ENCODE data around the gene ACACA. TPM values are rescaled to one million over a fixed set of nuclear protein-coding genes. Genes with fewer than 3 reads are reported as not detected.

Gene ACACA
- total and polyA plus RNA-seq, 12 donors = 18.2 to 112 (median 70.4) TPM

DNA sequence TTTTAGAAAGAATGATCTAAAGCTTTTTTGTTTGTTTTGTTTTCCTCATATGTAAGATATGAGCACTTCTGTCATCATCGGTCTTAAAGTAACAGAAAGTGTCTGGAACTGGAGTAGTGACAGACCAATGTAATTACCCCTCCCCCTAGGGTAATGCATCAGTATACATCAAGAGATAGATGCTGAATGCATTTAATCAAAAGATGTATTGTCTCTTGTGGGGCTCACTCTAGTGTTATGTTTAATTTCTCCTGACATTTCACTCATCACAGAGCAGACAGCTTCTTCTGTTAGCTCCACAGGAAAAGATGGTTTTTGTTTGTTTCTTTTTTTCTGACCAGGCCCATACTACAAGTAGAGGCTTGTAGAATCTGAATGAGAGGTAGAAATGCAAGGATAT, 199.5 kb downstream of the ACACA start:
- no peaks in the 10 kb centered on the region for H3K9me3 ChIP-seq (replicated peaks in 1 of 3)
- intact Hi-C loops (cut with DNase I) = no loop called here
- DNase-seq = no peak
- no peaks in the 10 kb centered on the region for H3K27me3 ChIP-seq
- WGBS, 4 donors = 80 to 97% (median 86%) methylated on average over 1 of the region's 1 CpG
- no peak overlapping the region for H3K27ac ChIP-seq
- no peaks in the 10 kb centered on the region for H3K4me1 ChIP-seq (replicated peaks in 1 of 2)
- H3K4me3 ChIP-seq = no peak overlapping the region
- H3K36me3 ChIP-seq (replicated peaks in 1 of 2) = peaks cover 0 to 12% of the 10 kb centered on the region in 2 donors
- no peak for TF ChIP-seq POLR2A (IDR thresholded peaks at IDR 0.05)
- TF ChIP-seq, protein P1, sequence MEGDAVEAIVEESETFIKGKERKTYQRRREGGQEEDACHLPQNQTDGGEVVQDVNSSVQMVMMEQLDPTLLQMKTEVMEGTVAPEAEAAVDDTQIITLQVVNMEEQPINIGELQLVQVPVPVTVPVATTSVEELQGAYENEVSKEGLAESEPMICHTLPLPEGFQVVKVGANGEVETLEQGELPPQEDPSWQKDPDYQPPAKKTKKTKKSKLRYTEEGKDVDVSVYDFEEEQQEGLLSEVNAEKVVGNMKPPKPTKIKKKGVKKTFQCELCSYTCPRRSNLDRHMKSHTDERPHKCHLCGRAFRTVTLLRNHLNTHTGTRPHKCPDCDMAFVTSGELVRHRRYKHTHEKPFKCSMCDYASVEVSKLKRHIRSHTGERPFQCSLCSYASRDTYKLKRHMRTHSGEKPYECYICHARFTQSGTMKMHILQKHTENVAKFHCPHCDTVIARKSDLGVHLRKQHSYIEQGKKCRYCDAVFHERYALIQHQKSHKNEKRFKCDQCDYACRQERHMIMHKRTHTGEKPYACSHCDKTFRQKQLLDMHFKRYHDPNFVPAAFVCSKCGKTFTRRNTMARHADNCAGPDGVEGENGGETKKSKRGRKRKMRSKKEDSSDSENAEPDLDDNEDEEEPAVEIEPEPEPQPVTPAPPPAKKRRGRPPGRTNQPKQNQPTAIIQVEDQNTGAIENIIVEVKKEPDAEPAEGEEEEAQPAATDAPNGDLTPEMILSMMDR (IDR thresholded peaks at IDR 0.05) = no peak

DNA sequence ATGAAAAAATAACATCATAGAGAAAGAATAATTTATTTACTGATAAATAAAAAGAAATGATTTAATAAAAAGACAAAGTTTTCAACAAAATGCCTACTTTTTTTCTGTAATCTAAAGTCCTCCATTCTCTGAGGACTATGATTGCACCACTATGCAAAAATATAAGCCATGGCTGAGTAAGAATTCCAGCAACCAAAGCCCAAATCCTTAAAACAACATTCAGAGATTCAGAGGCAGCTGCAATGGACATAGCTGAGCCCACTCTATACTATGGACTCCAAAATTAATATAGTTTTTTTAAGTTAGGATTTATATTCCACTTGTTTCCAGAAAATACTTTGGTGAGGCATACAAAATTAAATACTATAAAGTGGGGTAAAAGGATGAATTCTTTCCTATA, 200.3 kb downstream of the ACACA start:
- Histone ChIP-seq H3K4me1 (replicated peaks in 1 of 2) (no peaks in the 10 kb centered on the region), H3K27ac (no peak overlapping the region), H3K4me3 (no peak overlapping the region), H3K27me3 (no peaks in the 10 kb centered on the region), H3K36me3 (replicated peaks in 1 of 2) (peaks cover 0 to 18% of the 10 kb centered on the region in 2 donors), H3K9me3 (replicated peaks in 1 of 3) (no peaks in the 10 kb centered on the region)
- DNase-seq = no peak
- TF ChIP-seq POLR2A (IDR thresholded peaks at IDR 0.05) = no peak
- TF ChIP-seq, protein P1 (IDR thresholded peaks at IDR 0.05) = no peak
- intact Hi-C loops (cut with DNase I) = no loop called here

DNA sequence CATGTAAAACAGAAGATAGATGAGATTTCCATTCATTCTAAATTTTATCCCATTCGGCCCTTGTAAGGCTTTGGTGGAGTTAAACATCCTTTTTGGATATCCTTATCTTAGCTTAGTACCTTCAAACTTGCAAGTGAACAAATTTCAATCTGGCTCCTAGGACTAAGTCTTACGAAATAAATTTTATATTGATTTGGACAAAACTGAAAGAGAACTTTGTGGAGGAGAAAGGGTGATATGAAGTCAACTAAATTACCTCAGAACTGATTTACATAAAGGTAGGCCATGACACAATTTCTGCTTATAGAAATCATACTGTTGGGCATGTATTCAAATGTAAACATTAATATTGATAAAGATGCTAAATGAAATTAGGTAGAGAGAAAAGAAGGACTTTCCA, 206.1 kb downstream of the ACACA start:
- intact Hi-C loops (cut with DNase I) = no loop called here
- no peak overlapping the region for H3K27ac ChIP-seq
- H3K4me3 ChIP-seq = no peak overlapping the region
- H3K9me3 ChIP-seq (replicated peaks in 1 of 3) = no peaks in the 10 kb centered on the region
- DNase-seq = no peak
- whole genome bisulfite sequencing, 4 donors = 84 to 96% (median 88%) methylated on average over 2 of the region's 2 CpGs
- peaks cover 0 to 20% of the 10 kb centered on the region in 2 donors for H3K36me3 ChIP-seq (replicated peaks in 1 of 2)
- TF ChIP-seq, protein P1 (IDR thresholded peaks at IDR 0.05) = no peak
- TF ChIP-seq POLR2A (IDR thresholded peaks at IDR 0.05) = no peak
- no peaks in the 10 kb centered on the region for H3K4me1 ChIP-seq (replicated peaks in 1 of 2)
- no peaks in the 10 kb centered on the region for H3K27me3 ChIP-seq

DNA sequence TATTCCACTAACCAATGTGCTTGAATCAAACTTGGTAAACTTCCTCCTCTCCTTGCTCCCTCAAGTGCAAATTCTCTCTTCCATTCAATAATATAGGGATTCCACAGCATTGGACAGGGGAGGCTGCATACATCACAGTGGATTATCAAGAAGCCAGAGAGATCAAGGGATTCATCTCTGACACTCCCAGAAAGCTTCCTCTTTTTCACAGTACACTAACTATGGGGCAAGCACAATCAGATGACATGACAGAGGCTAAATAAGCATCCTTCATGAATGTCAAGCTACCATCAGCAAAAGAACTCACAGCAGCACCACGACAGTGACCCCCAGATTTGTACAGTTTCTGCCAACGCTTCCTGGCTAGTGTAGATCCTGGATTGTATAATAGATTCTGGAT, 209.3 kb downstream of the ACACA start:
- peaks cover 0 to 12% of the 10 kb centered on the region in 2 donors for H3K36me3 ChIP-seq (replicated peaks in 1 of 2)
- H3K4me1 ChIP-seq (replicated peaks in 1 of 2) = no peaks in the 10 kb centered on the region
- 93 to 100% (median 98%) methylated on average over 2 of the region's 2 CpGs for WGBS, 4 donors
- no peaks in the 10 kb centered on the region for H3K27me3 ChIP-seq
- H3K27ac ChIP-seq = no peak overlapping the region
- intact Hi-C loops (cut with DNase I) = loop anchor here in 1 of 2 donors (10.0 kb wide), 1 partner anchor 47 kb away; no protein-coding TSS in a partner anchor
- TF ChIP-seq, protein P1 (IDR thresholded peaks at IDR 0.05) = no peak
- TF ChIP-seq POLR2A (IDR thresholded peaks at IDR 0.05) = no peak
- no peak overlapping the region for H3K4me3 ChIP-seq
- DNase-seq = no peak
- no peaks in the 10 kb centered on the region for H3K9me3 ChIP-seq (replicated peaks in 1 of 3)

Measured in adrenal gland (tissue), 12 donors.